CD4-positive, alpha-beta T cell treated with Interferon alpha-2 for 1 hour (primary cell): Measurements from ENCODE around the gene GOLGA6L25.
"Not testable (repeated sequence)": the region's sequence is repeated elsewhere in the genome, so short reads cannot be mapped to it uniquely, and the experiment has no call there.

Source experiments
- DNase-seq, 2 donors: peaks; one replicate each; pipeline ENCODE4 v3.0.0-alpha.2; 2020 to 2022

GOLGA6L25 gene, protein sequence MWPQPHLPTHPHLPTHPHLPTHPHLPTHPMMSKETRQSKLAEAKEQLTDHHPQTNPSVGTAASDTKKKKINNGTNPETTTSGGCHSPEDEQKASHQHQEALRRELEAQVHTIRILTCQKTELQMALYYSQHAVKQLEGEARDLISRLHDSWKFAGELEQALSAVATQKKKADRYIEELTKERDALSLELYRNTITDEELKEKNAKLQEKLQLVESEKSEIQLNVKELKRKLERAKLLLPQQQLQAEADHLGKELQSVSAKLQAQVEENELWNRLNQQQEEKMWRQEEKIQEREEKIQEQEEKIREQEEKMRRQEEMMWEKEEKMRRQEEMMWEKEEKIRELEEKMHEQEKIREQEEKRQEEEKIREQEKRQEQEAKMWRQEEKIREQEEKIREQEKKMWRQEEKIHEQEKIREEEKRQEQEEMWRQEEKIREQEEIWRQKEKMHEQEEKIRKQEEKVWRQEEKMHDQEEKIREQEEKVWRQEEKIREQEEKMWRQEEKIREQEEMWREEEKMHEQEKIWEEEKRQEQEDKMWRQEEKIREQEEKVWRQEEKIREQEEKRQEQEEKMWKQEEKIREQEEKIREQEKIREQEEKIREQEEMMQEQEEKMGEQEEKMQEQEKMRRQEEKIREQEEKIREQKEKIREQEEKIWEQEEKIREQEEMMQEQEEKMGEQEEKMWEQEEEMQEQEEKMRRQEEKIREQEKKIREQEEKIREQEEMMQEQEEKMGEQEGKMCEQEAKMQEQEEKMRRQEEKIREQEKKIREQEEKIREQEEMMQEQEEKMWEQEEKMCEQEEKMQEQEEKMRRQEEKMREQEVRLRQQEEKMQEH

DNA sequence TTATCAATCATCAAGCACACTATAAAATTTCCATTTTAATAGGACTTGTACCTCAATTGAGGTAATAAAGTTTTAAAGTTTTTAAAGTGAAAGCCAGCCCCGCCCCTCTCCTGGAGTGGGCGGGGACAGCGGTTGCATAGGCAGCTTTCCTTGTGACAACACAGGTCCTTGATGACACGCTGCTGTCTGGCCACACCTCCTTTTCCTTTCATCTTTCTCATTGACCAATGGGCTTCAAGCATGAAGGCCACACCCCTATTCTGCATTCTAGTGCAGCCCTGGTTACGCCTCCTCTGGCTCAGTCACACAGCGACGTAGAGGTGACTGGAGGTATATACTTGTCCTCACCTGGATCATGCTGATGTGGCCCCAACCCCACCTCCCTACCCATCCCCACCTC, at the start of gene GOLGA6L25:
Gene GOLGA6L25, plus strand, starts transcription at position 301 of the 400 bp plus-strand sequence. Its CDS starts 61 bp downstream, at position 362.
- DNase-seq, result not testable (repeated sequence)

DNA sequence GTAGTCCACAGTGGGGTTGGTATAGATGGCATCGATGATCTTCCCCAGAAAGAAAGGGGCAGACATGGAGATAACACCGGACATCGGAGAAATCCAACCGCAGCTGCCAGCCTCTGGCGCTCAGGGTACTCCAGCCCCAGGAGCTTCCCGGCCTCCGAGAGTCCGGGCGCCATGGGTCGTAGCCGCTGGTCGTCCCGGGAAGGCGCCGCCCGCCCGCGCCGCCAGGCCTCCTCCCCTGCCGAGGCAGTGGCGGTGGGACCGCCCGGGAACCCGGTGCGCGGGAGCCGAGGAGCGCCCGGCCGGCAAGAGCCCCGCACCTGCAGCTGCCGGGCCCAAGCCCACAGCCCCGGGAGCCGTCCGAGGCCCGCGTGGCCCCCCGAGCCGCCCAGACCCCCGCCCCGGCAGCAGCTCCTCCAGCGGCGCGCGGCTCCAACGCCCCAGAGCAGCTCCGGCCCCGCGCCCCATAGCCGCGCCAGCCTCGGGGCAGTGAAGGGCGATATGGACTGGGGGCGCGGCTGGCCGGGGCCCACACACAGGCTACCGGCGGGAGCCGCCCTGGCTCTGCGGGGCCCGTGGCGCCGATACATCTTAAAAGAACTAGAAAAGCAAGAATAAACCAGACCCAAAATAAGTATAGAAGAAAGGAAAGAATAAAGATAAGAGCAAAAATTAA, 45.0 kb upstream of the GOLGA6L25 start:
- not testable (repeated sequence) for DNase-seq

DNA sequence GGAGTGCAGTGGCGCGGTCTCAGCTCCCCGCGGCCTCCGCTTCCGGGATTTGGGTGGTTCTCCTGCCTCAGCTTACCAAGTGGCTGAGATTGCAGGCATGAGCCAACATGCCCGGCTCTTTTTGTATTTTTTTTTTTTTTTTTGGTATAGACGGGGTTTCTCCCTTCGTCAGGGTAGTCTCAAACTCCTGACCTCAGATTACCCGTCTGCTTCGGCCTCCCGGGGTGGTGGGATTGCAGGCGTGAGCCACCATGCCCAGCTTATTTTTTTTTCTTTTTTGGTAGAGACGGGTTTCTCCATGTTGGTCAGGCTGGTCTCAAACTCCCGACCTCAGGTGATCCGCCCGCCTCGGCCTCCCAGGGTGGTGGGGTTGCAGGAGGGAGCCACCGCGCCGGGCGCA, 39.2 kb upstream of the GOLGA6L25 start:
- not testable (repeated sequence) for DNase-seq

DNA sequence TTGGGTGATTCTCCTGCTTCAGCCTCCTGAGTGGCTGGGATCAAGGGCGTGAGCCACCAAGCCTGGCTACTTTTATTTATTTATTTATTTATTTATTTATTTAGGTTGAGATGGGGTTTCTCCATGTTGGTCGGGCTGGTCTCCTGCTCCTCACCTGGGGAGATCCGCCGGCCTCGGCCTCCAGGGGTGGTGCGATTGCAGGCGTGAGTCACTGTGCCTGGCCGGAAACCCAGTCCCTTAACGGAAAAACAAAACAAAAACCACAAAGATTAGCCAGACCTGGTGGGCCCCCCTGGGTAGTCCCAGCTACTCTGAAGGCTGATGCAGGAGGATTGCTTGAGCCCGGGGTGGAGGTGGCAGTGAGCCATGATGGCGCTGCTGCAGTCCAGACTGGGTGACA, 38.2 kb upstream of the GOLGA6L25 start:
- DNase-seq, result not testable (repeated sequence)

DNA sequence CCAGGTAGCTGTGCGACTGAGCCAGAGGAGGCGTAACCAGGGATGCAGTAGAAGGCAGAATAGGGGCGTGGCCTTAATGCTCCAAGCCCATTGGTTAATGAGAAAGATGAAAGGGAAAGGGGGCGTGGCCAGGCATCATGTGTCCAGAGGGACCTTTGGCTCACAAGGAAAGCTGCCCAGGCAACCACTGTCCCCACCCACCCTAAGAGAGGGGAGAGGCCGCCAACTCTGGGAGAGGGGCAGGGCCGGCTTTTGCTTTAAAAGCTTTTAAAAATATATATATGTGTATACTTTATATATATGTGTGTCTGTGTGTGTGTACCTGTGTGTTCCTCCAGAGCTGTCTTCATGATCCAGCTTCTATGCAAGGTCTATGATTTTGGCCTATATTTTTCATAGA, 20.4 kb upstream of the GOLGA6L25 start, which contains the start of gene GOLGA8G:
Gene GOLGA8G, minus strand, starts transcription at position 18 of the 400 bp plus-strand sequence. CDS start 62 bp downstream, outside the sequence.
- DNase-seq, result not testable (repeated sequence)

DNA sequence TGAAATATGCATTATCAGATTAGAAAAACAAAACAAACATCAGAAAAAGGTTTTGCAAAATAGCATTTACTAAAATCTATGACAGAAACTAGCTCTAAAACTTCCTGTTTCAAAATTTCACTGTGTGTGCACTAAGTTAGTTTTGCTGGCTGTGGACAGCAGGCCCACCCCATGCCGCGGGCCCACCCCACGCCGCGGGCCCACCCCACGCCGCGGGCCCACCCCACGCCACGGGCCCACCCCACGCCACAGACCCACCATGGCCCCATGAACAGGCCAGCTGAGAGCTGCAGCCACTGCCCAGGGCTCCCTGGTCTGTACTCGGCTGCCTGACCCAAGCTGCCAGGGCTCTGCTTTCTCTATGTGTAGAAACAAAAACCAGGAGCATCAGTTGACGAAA, 20.0 kb downstream of the GOLGA6L25 start:
- not testable (repeated sequence) for DNase-seq

DNA sequence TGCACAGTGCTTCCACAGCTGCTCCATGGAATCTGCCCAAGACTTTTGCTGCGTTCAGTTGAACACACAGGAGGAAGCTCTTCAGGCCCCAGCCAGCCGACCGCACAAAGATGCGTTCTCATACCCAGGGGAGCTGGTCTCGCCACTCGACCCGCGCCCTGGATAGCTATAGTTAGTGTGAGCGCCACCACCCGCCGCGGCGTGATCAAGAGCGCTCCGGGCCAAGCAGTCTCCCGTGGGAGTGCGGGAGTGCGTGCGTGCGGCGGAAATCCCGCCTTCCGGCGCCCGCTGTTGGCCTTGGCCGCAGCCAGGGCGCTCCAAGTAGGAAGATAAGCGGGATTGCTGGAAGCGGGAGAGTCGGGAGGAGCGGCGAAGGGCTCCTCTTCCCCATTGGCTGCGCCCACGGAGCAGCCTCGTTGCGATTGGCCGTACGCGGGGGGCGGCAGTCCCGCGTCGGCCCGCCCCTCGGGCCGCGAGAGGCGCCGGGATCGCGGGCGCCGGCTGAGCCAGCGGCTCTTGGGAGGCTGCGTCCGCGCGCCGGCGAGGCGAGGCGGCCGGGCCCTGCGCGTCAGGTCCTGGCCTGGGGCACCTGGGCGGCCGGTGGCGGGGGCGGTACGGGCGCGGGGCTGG, 35.7 kb downstream of the GOLGA6L25 start:
- not testable (repeated sequence) for DNase-seq

DNA sequence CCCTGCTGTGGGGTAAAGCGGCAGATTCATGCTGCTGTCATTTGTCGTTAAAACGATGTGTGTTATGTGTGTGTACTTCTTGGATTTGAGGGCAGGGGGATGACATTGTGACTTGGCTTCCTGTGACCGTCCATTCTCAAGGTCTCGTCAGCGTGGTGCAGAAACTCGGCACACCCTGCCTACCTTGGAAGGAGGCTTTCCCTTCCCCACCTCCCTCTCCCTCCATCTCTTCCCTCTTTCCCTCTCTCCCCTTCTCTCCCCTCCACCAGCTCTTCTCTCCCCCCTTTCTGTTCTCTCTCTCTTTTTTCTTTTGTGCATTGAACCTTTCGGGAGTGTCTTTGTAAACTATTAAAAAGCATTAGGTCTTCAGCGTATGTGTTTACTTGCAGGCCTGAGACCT, 36.4 kb downstream of the GOLGA6L25 start:
- peak in 1 of 2 donors; percentile 2 for DNase-seq

DNA sequence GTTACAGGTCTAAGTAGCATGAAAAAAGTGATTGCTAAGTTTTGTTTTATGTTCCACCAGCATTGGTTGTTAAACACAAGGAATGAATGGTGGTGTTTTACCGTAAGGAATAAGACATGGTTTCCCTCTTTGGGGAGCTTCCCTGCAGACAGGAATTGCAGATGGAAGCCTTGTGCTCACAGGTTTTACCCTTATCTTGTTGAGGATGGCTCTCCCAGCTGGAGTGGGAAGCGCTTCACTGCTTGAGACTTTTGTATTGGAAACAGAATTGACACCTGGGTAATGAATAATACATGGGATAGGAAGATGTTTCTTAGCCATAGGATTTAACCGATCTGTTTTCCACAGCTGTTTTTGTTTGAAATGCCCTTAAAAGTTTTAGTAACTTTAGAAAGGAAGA, 39.0 kb downstream of the GOLGA6L25 start:
- not testable (repeated sequence) for DNase-seq

DNA sequence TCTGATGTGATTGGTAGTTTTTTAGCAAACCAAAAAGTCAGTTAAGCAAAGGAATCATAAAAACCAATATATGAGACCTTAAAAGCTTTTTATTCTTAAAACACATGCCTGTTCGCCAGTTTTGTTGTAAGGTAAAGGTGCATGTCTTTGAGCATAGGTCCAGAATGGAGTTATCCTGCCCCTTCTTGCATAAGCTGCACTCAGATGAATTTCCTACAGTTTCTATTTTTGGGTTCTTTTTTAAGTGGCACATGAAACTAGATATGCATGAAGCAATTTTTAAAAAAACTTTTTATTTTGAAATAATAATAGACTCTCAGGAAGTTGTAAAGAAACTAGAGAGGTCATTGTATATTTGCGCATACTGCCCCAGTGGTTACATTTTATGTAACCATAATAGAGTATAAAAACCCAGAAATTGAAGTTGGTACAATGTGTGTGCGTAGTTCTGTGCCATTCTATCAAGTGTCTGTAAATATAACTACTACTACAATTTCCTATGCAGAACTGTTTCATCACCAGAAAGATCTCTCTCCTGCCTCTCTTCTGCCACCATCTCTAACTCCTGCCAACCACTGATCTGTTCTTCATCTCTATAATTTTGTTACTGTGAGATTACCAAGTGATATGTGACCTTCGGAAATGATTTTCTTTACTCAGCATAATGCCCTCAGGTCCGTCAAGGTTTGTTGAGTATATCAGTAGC, 40.2 kb downstream of the GOLGA6L25 start:
- not testable (repeated sequence) for DNase-seq

DNA sequence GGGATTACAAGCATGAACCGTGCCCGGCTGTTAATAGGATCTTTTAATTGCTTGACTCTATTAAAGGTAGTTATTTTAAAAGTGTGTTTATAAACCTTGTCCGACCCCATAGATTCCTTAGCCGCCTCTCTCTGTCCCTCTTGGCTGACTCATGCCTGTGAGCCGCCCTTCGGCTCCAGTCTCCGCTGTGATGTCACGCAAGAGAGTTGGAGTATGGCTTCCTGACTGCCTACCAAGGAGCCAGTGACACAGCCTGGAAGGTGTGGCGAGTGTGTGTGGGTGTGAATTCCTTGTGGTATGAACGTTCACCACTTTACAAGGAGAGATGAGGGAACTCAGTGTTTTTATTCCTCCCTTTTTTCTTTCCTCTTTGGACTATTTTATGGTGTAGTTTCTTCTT, 44.1 kb downstream of the GOLGA6L25 start:
- not testable (repeated sequence) for DNase-seq

DNA sequence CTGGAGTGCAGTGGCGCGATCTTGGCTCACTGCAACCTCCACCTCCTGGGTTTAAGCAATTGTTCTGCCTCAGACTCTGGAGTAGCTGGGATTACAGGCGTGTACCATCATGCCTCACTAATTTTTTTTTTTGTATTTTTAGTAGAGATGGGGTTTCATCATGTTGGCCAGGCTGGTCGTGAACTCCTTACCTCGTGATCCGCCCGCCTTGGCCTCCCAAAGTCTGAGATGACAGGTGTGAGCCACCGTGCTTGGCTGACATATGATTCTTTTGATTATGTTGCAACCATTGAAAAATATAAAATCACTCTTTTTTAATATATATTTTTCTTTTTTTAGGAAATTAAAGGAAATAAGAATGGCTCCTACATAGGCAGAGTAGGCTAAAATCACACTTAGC, 44.8 kb downstream of the GOLGA6L25 start:
- DNase-seq, result not testable (repeated sequence)

DNA sequence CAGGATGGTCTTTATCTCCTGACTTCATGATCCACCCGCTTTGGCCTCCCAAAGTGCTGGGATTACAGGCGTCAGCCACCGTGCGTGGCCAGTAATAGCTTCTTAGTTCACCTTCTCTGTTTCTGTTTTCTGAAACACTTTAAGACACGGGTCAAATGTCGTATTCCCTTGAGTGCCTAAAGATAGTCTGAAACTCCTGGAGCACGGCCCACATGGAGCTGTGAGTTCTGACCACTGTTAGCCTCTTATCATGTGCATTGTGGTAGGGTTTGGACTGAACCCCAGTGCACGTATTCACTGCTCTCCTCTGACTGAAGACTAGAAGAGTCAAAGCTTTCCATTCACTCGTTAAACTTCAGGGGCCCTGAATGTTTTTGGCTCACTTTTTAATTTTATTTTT, 48.8 kb downstream of the GOLGA6L25 start:
- DNase-seq, result not testable (repeated sequence)
